ENCODE data around the gene CAMK2D. TPM values are rescaled to one million over a fixed set of nuclear protein-coding genes. Genes with fewer than 3 reads are reported as not detected.

Gene CAMK2D
- total RNA-seq, 2 experiments from 2014 or later = 42.8 to 46.7 TPM

DNA sequence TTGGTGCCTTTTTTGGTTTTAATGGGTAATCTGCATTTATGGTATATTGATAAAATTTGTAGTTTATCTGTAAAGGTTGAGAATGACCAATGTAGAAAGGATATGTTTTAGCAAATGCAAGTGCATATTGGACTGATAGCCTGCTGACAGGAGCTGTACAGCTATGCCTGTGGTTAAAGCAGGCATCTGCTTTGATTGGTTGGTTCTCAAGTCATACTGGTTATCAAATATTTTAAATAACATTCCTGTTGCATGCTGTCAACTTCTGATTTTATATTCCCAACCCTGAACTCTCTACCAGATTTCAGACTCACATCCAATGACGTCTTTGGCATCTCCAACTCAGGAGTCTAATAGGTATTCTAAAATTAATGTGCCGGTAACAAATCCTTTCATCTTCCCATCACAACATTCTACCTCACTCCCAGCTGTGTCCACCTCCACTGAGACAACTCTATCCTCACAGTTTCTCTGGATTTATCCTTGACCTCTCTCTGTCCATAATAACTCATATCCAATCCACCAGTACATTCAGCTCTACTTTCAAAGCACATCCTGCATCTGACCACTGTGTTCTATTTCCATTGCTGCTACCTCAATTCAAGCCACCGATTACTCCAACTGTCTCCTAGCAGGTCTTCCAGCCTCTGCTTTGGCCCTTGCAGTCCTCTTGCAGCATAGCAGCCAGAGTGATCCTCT lies 125.7 kb downstream of the CAMK2D start:
- no peak for DNase-seq
- no peaks in the 10 kb centered on the region for H3K9me3 Mint-ChIP-seq
- no peaks in the 10 kb centered on the region for H3K27me3 Mint-ChIP-seq
- peak overlapping the region; percentile 85 for H3K27ac Mint-ChIP-seq
- H3K36me3 Mint-ChIP-seq = peaks cover 29% of the 10 kb centered on the region
- no peak overlapping the region for H3K4me3 Mint-ChIP-seq
- peaks cover 51% of the 10 kb centered on the region for H3K4me1 Mint-ChIP-seq

DNA sequence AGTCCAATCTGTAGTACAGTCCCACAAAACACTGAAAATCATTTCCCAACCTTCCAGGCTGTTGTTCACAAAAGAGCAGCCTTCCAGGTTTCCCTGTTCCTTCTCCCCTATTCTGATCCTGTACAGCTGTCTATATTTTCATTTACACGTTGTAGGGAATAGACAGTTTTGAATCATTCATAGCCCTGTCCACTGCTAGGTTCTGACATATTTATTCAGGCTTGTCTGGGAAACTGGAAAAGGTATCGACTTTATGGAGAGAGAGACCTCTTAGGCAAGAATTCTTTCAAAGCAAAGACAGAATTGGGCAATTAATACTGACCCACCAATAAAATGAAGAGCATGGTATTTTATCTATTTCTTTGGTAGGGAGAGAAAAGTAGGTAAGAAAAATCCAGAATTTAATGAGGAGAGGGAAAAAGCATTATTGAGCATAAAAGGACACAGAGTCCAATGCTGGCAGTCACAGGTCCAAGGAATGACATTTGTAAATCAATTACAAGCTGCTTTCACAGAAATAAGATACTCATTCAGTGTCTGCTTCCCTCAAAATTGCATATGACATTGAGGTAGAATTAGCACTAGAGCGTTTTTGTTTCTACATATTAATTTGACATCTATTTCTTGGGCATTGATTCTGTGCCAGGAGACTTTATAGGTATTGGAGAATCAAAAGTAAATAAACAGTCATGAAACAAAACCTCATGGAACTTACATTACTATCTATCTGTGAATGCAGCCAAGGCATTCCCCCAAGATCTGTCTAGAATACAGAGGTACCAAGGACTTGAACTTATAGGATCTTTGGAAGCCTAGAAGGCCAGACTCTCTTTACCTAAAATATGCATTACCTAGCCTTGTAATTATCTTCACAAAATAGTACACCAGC lies 127.2 kb downstream of the CAMK2D start:
- no peaks in the 10 kb centered on the region for H3K9me3 Mint-ChIP-seq
- H3K4me1 Mint-ChIP-seq = peaks cover 50% of the 10 kb centered on the region
- peaks cover 23% of the 10 kb centered on the region for H3K36me3 Mint-ChIP-seq
- DNase-seq = no peak
- no peaks in the 10 kb centered on the region for H3K27me3 Mint-ChIP-seq
- H3K27ac Mint-ChIP-seq = no peak overlapping the region
- H3K4me3 Mint-ChIP-seq = no peak overlapping the region

DNA sequence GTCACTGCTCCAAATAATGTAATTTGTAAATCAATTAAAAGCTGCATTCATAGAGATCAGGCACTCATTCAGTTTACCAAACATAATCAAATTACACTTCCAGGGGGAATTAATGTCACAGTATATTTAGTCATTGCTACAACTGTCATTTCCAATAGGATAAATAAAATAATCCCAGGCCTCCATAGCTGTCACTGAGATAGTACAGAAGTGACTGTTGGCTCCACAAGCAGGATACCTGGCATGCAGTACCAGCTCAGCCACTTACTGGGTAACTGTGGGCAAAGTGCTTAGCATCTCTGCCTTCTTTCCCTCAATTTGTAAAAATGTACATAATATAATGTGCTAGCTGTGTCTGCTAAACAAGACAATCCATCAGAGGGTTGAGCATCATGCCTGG lies 128.1 kb downstream of the CAMK2D start:
- no peak for DNase-seq
- Mint-ChIP-seq H3K9me3 (no peaks in the 10 kb centered on the region), H3K27ac (no peak overlapping the region), H3K4me3 (no peak overlapping the region), H3K27me3 (no peaks in the 10 kb centered on the region), H3K4me1 (peaks cover 45% of the 10 kb centered on the region), H3K36me3 (peaks cover 20% of the 10 kb centered on the region)

DNA sequence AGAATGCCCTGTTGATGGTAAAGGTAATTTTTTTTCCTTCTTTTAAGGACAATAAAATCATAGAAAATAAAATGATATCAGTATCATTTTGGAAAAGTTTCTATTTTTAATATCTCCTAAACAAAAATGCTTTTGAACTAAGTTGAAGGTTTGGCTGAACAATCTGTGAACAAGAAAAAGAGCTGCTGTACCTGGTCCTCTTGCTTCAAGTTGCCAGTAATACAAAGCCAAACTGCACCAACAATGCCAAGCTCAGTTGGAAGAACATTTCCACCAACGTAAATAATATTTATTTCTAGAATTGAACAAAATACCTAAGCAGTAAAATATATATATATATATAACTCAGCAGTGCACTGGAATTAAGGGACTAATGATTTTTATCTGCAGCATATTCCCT lies 132.8 kb downstream of the CAMK2D start:
- DNase-seq = no peak
- Mint-ChIP-seq H3K27ac (no peak overlapping the region), H3K4me1 (peaks cover 39% of the 10 kb centered on the region), H3K9me3 (peaks cover 6% of the 10 kb centered on the region), H3K36me3 (peaks cover 29% of the 10 kb centered on the region), H3K4me3 (no peak overlapping the region), H3K27me3 (no peaks in the 10 kb centered on the region)

DNA sequence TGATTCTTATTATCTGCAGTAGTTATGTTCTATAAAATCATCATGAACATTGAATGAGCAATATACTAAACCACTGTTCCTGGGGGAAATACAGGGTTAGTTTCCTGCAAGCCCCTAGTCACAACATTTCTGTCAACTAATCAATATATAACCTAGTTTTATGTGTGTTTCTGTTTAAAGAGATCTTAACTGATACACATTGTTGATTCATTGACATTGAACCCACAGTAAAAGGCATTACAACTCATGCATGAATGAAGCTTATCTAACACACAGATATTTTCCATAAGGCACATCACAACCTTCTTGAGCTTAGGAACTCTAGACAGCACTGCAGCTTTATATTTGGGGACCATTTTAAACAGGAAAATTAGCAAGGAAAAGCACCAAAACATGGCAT lies 134.2 kb downstream of the CAMK2D start:
- peaks cover 29% of the 10 kb centered on the region for H3K36me3 Mint-ChIP-seq
- H3K9me3 Mint-ChIP-seq = peaks cover 6% of the 10 kb centered on the region
- no peak overlapping the region for H3K4me3 Mint-ChIP-seq
- H3K4me1 Mint-ChIP-seq = peaks cover 37% of the 10 kb centered on the region
- H3K27me3 Mint-ChIP-seq = no peaks in the 10 kb centered on the region
- no peak overlapping the region for H3K27ac Mint-ChIP-seq
- DNase-seq = no peak

DNA sequence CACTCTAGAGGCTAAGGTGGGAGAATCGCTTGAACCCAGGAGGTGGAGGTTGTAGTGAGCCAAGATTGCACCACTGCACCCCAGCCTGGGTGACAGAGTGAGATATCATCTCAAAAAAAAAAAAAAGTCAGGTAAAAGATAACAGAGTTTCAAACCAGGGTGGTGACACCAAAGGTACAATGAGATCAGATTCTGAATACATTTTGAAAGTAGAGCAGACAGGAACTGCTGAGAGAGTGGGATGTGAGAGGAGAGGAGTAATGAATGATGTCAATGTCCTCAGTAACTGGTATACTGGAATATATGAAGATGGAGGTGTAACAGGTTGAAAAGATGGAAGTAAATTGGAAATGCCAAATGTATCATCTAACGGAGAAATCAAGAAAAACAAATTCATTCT lies 135.6 kb downstream of the CAMK2D start:
- H3K36me3 Mint-ChIP-seq = peaks cover 36% of the 10 kb centered on the region
- DNase-seq = no peak
- peaks cover 6% of the 10 kb centered on the region for H3K9me3 Mint-ChIP-seq
- H3K4me3 Mint-ChIP-seq = no peak overlapping the region
- H3K27ac Mint-ChIP-seq = peak overlapping the region; percentile 66
- no peaks in the 10 kb centered on the region for H3K27me3 Mint-ChIP-seq
- peaks cover 41% of the 10 kb centered on the region for H3K4me1 Mint-ChIP-seq

DNA sequence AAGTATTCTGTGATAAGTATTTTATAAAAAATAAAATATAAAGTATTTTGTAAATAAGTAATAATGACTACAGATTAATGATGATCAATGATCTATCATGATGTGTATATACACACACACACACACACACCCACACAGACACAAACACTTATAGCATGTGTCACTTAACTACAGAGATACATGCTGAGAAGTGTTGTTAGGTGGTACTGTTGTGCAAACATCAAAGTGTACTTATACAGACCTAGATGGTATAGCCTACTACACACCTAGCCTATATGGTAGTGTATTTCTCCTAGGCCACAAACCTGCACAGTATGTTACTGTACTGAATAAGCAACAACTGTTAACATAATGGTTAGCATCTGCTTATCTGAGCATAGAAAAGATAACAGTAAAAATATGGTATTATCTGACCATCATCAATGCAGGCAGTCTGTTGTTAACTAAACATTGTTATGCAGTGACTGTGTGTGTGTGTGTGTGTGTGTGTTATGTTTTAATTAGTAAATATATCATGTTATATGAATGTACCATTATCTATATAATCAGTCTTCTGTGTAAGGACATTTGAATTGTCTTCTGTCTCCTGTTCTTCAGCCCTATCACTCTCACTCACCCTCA lies 138.2 kb downstream of the CAMK2D start:
- Mint-ChIP-seq H3K9me3 (peaks cover 6% of the 10 kb centered on the region), H3K27ac (no peak overlapping the region), H3K4me3 (no peak overlapping the region), H3K36me3 (peaks cover 38% of the 10 kb centered on the region), H3K27me3 (no peaks in the 10 kb centered on the region), H3K4me1 (peaks cover 28% of the 10 kb centered on the region)
- DNase-seq = no peak

DNA sequence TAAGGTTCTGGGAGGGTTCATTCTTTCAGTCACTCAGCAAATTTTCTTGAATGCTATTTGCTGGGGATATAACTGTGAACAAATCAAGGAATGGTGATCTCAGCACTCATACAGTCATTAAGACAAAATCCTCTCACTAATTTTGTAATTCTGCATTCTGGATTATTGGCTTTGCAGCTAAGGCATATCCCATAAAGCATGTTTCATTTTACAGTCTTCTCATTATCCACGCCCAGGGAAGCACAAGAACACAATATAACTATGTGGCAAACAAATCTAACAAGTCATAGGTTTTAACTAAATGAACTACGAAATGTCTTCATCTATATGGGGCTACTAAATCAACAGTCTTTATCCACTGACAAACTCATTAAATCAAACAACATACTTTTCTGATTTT lies 139.9 kb downstream of the CAMK2D start:
- peaks cover 5% of the 10 kb centered on the region for H3K9me3 Mint-ChIP-seq
- H3K4me3 Mint-ChIP-seq = no peak overlapping the region
- peaks cover 43% of the 10 kb centered on the region for H3K36me3 Mint-ChIP-seq
- H3K27me3 Mint-ChIP-seq = no peaks in the 10 kb centered on the region
- H3K27ac Mint-ChIP-seq = no peak overlapping the region
- no peak for DNase-seq
- H3K4me1 Mint-ChIP-seq = peaks cover 24% of the 10 kb centered on the region

DNA sequence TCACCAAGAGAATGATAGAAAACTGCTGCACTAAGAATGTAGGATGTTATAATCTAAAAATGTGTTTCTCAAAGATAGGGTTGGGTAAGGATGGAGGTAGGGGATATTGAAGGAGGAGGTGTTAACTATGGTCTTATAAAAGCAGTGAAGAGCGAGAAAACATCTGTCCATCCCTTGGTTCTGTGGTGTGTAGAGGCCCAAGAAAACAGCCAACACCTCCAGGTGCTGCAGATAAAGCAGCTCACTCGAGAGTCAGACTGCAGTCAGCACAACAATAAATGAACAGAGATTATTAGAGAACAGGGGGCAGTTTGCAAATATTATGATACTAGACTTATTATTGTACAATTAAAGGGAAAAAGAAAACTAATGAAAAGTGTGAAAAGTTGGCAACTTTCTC lies 141.5 kb downstream of the CAMK2D start:
- no peaks in the 10 kb centered on the region for H3K27me3 Mint-ChIP-seq
- H3K4me1 Mint-ChIP-seq = peaks cover 17% of the 10 kb centered on the region
- no peak for DNase-seq
- H3K9me3 Mint-ChIP-seq = no peaks in the 10 kb centered on the region
- no peak overlapping the region for H3K27ac Mint-ChIP-seq
- H3K36me3 Mint-ChIP-seq = peaks cover 29% of the 10 kb centered on the region
- H3K4me3 Mint-ChIP-seq = no peak overlapping the region

DNA sequence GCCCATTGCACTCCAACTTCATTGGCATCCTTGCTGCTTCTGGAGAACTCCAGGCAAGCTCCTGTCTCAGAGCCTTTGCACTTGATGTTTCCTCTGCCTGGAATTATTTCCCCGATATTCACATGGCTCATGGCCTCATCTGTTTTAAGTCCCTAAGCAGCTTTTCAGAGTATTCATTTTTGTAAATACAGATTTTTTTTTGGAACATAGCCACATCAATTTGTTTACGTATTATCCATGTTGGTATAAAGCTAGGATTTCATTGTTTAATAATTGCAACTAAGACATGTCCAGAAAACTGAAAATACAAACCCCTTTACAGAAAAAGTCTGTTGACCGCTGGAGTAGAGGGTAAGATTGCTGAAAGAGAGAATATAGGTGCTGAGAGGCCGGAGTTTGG lies 142.0 kb downstream of the CAMK2D start:
- no peaks in the 10 kb centered on the region for H3K27me3 Mint-ChIP-seq
- no peaks in the 10 kb centered on the region for H3K9me3 Mint-ChIP-seq
- no peak overlapping the region for H3K27ac Mint-ChIP-seq
- no peak overlapping the region for H3K4me3 Mint-ChIP-seq
- peaks cover 18% of the 10 kb centered on the region for H3K4me1 Mint-ChIP-seq
- H3K36me3 Mint-ChIP-seq = peaks cover 25% of the 10 kb centered on the region
- no peak for DNase-seq

DNA sequence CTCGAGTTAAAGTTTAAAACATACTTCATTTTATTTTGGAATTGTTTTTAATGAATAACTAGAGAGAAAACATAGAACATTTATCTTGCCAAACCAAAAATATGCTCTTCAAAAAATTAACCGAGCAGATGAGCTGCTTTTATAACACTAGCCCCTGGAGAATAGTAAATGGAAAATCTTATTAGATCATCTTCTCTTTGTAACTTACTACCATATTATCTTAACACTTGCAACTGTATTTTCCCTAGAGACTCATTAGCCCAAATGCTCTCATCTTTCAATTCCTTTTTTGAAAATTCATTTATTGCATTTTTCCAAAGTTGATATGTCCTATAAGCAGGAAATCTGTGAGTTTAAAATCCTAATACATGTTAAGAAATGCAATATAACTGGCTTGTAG lies 143.3 kb downstream of the CAMK2D start:
- Mint-ChIP-seq H3K4me1 (peaks cover 26% of the 10 kb centered on the region), H3K27me3 (no peaks in the 10 kb centered on the region), H3K4me3 (no peak overlapping the region), H3K9me3 (no peaks in the 10 kb centered on the region), H3K27ac (no peak overlapping the region), H3K36me3 (peaks cover 22% of the 10 kb centered on the region)
- no peak for DNase-seq

DNA sequence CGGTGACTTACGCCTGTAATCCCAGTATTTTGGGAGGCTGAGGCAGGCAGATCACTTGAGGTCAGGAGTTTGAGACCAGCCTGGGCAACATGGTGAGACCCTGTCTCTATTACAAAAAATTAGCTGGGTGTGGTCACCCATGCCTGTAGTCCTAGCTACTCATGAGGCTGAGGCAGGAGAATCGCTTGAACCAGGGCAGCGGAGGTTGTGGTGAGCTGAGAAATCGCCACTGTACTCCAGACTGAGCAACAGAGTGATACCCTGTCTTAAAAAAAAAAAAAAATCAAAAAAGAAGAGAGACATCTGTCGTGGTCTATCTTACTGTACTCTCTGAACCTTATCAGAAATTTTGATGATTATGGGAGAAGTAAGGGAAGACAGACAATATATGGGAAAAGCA lies 144.3 kb downstream of the CAMK2D start:
- peaks cover 20% of the 10 kb centered on the region for H3K36me3 Mint-ChIP-seq

DNA sequence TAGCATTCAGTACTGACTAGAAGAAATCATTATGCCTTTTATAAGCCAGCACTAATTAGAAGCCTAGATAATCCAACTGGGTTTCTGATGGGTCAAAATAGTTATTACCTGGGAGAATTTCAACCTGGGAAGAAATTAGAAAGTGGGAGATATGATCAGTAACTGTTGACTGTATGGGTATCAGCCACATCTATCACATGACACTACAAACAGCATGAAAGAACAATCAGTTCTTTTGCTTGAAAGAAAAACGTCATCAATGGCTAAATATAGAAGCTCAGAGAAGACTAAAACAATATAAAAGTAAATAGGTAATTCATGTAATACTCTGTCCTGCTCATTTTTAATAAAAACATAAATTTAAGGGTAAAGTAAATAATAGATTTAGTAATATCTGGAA lies 145.1 kb downstream of the CAMK2D start:
- Mint-ChIP-seq H3K4me3 (no peak overlapping the region), H3K9me3 (no peaks in the 10 kb centered on the region), H3K4me1 (peaks cover 21% of the 10 kb centered on the region), H3K36me3 (peaks cover 13% of the 10 kb centered on the region), H3K27ac (no peak overlapping the region), H3K27me3 (no peaks in the 10 kb centered on the region)
- no peak for DNase-seq

More for the DNA sequence above, 144.3 kb downstream of the CAMK2D start:
- Mint-ChIP-seq H3K9me3 (no peaks in the 10 kb centered on the region), H3K4me1 (peaks cover 23% of the 10 kb centered on the region), H3K27ac (no peak overlapping the region), H3K4me3 (no peak overlapping the region), H3K27me3 (no peaks in the 10 kb centered on the region)
- no peak for DNase-seq

DNA sequence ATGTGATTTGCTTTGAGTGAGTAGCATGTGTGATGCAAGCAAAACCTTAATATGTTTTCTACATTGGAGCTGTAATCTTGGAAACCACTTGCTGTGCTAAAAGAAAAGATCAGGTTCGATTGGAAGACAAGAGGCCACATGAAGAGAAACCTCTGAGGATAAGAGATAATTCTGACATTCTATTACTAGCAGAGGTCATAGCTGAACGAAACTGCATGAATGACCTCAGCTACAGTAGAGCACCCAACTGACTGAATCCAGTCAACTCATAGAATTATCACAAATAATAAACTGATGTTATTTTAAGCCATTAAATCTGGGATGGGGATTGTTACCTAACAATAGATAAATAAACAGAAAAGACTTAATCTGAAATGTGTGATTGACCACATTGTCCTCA lies 147.1 kb downstream of the CAMK2D start:
- H3K36me3 Mint-ChIP-seq = peaks cover 24% of the 10 kb centered on the region
- no peak for DNase-seq
- H3K4me3 Mint-ChIP-seq = no peak overlapping the region
- H3K4me1 Mint-ChIP-seq = peaks cover 25% of the 10 kb centered on the region
- no peaks in the 10 kb centered on the region for H3K9me3 Mint-ChIP-seq
- no peaks in the 10 kb centered on the region for H3K27me3 Mint-ChIP-seq
- H3K27ac Mint-ChIP-seq = no peak overlapping the region

DNA sequence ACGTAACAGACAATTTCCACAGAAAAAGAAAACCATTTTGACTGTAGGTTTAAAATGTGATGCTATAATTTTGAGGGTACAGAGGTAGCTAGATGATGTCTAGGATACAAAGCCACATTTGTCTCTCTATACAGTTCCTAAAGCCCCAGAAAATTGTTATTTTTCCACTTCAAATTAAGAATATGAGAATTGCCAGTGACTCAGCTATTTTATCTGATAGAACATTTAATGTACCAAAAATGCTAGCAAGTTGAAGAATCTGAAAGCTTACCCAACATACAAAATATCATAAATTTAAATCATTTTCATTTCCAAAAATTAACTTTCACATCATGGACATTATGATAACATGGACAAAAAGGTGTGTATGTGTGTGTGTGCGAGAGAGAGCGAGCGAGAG lies 148.0 kb downstream of the CAMK2D start:
- no peak for DNase-seq
- Mint-ChIP-seq H3K4me1 (peaks cover 28% of the 10 kb centered on the region), H3K36me3 (peaks cover 28% of the 10 kb centered on the region), H3K4me3 (no peak overlapping the region), H3K27ac (no peak overlapping the region), H3K27me3 (no peaks in the 10 kb centered on the region), H3K9me3 (no peaks in the 10 kb centered on the region)
